HG02642 (cell line): Measurements from ENCODE around the gene PRR14L.
"Not testable (repeated sequence)": the region's sequence is repeated elsewhere in the genome, so short reads cannot be mapped to it uniquely, and the experiment has no call there.

ENCODE experiments used
- ATAC-seq: cut with Tn5 transposase; IDR thresholded peaks from one replicate; pipeline ENCODE4 v1.9.1; 2021; ENCODE audit warnings: mild to moderate bottlenecking; ENCODE audit not compliant: unreplicated experiment, poor library complexity

Gene PRR14L

DNA sequence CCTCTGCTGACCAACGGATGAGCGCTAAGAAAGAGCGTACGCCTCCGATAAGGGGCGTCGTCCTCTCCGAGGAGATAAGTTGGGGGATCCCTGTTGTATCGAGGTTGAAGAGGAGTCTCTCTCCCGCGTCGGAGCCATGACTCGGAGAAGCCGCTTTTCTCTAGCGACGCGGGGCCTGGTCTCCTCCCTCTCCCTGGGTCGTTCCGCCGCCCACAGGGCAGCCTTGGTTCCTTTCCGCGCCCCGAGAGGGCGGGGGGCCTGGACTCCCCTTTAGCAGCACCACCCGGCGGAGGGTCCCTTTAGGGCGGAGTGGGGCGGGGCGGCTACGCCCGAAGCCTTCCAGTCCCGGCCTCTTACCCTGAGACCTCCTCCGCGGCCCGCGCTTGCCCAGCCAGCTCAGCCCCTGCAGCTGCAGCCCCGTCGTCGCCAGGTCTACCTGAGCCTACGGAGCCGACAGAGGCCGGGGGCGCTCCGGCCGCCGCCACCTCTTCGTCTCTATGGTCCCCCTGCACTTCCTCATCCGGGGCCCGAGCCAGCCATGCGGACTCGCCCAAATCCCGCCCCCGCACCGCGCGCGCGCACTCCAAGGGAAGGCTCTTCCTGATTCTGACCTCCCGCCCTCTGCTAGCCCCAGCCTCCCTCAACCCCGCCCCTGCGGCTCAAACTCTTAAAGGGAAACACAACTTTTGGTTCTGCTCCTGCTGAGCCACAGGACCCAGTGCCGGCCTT lies at the start of gene PRR14L:
PRR14L (minus strand) TSS at position 497 of the 729 bp plus-strand sequence. CDS start 11,272 bp downstream, outside the sequence.
- ATAC-seq: peak; percentile 67

DNA sequence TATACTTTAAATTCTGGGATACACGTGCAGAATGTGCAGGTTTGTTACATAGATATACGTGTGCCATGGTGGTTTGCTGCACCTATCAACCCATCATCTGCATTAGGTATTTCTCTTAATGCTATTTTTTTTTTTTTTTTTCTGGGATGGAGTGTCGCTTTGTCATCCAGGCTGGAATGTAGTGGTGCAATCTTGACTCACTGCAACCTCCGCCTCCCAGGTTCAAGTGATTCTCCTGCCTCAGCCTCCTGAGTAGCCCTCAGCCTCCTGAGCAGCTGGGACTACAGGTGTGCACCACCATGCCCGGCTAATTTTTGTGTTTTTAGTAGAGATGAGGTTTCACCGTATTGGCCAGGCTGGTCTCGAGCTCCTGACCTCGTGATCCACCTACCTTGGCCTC lies 49.4 kb upstream of the PRR14L start:
- not testable (repeated sequence) for ATAC-seq

DNA sequence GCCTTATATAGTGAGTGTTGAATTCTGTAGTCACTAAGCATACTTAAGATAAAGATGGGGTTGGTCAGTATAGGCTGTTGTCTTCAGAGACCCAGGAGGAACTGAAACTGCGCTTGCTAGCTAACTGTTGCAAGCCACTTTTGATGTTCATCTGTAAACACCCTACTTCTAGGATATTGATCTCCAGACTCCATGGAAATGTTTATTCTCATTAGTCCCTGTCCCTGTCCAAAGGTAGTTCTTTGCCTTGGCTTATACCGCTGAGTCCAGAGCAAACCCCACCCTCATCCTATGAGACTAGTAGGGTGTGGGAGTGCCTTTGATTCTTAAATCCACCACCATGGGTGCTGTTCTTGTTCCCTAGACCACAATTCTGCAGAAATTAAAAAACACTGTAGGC lies 40.3 kb upstream of the PRR14L start:
- ATAC-seq: no peak

DNA sequence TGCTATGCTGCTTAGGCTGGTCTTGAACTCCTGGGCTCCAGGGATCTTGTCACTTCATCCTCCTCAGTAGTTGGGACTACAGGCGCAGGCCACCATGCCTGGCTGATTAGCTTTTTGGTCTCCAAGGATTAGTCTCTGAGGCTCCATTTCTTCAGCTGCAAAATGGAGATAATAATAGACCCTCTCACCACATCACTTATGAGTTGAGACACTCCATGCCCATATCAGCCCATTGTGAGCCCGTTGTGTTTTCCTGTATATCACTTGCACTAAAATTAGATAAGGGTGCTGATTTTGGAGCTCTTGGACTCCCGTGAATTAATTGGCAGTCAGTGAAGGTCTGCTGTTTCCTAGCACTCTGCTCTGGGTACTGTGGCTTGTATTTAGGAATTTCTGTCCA lies 39.9 kb upstream of the PRR14L start:
- no peak for ATAC-seq

DNA sequence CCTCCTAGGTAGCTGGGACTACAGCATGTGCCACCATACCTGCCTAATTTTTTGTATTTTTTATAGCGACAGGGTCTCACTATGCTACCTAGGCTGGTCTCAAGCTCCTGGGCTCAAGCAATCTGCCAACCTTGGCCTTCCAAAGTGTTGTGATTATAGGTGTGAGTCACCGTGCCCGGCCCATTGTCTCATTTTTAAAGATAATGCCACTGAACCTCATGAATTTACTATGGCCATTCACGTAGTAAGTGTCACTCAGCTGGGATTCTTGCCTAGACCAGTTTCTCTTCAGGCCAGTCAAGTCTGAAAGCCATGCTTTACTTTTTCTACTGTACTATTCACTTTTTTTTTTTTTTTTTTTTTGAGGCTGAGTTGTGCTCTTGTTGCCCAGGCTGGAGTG lies 26.3 kb upstream of the PRR14L start:
- no peak for ATAC-seq

DNA sequence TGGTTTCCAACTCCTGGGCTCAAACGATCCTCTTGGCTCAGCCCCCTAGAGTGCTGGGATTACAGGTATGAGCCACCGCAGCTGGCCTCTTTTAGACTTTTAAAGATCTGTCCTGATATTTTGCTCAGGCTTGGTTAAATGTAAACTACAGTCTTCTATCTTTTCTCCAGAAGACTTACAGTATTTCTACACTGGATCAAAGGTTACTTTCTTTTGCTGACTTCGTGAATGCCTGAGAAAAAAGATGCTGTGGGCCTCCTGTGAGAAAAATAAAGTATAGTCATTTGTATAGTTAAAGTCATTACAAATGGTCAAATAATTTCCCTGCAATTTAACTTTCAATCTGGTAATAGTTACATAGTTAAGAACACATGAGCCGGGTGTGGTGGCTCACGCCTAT lies 23.5 kb upstream of the PRR14L start:
- ATAC-seq: no peak

DNA sequence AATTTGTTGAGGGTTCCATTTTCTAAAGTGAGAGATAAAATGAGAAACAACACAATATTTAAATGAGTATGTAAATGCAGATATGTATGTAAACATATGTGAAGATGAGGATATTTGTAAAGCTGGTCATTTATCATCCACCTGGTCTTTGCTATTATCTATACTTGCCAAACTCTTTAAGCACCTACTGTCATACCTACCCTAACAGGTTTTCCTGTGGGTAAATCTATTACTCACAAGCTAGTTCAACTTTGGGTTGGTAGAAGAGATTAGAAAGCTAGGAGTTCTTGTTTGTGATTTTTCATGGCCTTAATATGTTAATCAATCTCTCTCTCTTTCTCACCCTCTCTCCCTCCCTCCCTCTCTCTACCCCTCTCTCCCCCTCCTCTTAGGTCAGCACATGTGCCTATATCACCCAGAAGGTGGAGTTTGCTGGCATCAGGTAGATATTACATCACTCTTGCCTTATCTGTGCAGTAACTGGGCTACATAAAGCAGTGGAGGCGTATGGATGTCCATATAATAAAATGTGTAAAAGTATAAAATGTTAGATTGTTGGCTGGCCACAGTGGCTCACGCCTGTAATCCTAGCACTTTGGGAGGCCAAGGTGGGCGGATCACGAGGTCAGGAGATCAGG lies 18.6 kb upstream of the PRR14L start:
- ATAC-seq: no peak

DNA sequence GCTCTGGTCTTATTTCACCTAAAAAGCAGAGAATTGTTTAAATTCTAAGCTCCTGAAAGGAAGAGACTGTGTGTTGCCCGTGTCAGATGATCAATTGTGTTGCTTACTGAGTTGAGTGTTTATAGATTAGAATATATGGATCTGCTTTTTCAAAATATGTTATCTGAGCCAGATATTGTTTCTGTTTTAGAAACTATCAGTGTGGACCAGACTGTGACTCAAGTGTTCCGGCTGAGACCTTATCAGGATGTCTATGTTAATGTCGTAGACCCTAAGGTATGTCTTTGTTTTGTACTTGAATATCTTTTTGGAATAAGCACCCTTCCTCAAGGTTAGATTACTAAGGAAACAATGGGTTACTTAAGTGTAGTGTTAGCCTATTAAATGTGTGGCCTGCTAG lies 14.9 kb upstream of the PRR14L start:
- no peak for ATAC-seq

DNA sequence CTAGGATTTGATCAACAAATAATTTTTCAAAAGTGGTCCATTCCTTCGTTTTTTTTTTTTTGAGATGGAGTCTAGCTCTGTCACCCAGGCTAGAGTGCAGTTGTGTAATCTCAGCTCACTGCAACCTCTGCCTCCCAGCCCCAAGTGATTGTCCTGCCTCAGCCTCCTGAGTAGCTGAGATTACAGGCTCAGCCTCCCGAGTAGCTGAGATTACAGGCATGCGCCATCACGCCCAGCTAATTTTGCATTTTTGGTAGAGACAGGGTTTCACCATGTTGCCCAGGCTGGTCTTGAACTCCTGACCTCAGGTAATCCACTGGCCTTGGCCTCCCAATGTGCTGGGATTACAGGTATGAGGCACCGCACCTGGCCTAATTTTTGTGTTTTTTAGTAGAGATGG lies 8.9 kb upstream of the PRR14L start:
- ATAC-seq: not testable (repeated sequence)

DNA sequence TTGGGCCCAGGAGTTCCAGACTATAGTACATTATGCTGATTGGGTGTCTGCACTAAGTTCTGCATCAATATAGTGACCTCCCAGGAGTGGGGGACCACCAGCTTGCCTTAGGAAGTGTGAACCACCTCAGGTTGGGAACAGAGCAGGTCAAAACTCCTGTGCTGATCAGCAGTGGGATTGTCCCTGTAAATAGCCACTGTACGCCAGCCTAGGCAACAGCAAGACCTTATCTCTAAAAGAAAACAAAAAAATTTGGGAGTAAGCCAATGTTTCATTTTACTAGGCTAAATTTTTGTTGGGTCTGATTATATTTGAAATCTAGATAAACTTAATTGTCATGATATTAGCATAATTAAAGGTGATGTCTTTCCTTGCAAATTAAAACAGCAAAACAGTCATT lies 7.3 kb upstream of the PRR14L start:
- no peak for ATAC-seq

DNA sequence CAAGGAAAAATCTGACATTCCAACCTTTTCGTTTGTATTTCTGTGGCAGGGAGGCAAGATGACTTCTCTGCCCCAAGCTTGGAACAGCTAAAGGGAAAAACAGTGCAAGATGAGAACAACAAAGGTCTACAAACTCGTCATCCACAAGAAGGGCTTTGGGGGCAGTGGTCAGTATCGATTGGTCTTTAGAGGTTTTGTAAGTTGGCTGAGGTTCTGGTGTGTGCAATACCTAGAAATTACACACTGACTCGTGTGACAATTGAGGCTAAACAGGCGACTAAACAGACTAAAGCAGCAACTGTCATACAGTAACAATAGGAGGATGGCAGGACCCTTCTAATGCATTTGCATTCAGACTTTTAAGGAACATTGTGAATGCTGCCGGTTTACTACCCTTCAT lies 4.9 kb upstream of the PRR14L start:
- ATAC-seq: no peak

DNA sequence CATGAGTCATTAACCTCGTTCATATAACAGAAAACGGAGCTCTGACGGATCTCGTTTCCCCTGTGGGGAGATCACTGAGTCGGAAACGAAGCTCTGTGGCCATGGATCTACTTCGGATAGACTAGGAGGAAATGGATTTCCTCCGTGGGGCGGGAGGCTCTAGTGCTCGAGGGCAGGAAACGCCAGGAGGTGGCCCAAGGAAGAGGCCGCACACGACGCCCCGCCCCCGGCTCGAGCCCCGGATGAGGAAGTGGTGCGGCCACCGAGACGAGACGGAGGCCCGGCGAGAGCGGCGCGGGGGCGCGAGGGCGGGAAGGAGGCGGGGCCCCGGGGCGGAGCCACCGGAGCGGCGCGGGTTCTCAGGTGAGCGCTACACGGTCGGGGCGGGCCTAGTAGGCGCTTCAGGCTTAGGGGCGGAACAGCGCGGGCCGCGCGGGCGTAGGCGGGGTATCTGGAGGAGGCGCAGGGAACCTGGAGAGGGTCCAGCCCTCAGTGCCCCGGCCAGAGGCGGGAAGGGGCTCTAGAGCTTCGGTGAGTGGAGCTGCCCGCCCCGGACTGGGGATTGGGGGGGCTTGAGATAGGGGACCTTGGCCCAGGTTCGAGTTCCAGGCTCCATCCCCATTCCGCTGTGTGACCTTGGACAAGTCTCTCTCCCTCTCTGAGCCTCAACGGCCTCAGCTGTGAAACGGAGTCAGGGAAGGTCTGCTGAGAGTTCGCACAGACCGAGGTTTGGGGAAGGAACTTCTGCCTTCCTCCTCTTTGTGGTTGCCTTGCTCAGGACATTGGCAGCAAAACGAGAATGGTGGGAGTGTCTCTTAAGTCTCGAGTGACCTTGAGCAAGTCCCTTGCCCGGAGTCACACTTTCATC lies 3.9 kb upstream of the PRR14L start, which contains the start of gene DEPDC5:
DEPDC5 (plus strand) TSS at position 386 of the 868 bp plus-strand sequence. CDS start 903 bp downstream, outside the sequence.
- peak; percentile 77 for ATAC-seq

DNA sequence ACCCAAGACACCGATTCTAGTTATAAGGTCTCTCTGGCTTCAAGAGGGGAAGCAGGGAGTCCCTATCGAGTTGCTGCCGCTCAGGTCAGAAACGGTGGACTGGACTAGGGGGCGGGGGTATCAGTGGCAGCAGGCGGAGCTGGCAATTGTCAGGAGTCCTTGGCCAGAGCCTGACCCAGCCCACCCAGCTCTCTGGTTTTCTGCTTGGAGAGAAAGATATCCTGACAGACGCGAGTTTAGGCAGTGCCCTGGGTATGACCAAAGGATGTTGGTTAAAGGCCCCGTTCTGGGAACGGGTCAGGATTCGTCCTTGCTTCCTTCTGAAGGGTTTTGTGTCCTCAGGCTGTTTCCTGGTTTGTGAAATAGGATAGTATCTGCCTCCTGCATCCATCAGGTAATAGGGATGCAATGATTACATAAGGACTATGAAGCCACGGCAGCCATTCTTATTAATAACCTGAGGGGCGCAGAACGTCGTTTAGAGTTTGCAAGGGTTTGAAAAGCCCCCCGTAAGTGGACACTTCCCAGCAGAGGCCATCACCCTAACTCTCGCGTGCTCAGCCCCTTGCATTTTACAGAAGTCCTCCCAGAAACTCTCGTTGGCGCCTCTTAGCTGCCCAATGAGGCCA lies 3.2 kb upstream of the PRR14L start:
- peak; percentile 6 for ATAC-seq

DNA sequence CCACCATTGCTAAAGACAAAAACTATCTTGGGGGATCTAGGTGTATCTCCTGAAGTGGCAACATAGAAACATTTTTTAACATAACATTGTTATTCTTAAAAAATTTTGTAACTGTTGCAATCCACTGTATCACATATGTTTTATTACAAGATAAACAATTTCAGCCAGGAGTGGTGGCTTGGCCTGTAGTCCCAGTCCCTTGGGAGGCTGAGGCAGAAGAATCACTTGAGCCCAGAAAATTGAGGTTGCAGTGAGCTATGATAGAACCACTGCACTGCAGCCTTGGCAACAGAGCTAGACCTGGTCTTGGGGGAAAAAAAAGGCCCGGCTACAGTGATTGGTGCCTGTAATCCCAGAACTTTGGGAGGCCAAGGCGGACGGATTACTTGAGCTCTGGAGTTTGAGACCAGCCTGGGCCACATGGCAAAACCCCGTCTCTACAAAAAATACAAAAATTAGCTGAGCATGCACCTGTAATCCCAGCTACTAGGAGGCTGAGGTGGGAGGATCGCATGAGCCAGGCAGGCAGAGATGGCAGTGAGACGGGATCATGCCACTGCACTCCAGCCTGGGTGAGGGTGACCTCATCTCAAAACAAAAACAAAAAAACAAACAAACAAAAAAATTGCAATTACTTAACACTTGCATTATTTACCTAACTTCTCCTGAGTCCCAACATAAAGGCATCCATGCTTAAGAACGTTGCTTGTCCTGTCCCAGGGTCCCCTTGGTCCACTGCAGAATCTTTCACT lies 2.3 kb upstream of the PRR14L start:
- no peak for ATAC-seq

DNA sequence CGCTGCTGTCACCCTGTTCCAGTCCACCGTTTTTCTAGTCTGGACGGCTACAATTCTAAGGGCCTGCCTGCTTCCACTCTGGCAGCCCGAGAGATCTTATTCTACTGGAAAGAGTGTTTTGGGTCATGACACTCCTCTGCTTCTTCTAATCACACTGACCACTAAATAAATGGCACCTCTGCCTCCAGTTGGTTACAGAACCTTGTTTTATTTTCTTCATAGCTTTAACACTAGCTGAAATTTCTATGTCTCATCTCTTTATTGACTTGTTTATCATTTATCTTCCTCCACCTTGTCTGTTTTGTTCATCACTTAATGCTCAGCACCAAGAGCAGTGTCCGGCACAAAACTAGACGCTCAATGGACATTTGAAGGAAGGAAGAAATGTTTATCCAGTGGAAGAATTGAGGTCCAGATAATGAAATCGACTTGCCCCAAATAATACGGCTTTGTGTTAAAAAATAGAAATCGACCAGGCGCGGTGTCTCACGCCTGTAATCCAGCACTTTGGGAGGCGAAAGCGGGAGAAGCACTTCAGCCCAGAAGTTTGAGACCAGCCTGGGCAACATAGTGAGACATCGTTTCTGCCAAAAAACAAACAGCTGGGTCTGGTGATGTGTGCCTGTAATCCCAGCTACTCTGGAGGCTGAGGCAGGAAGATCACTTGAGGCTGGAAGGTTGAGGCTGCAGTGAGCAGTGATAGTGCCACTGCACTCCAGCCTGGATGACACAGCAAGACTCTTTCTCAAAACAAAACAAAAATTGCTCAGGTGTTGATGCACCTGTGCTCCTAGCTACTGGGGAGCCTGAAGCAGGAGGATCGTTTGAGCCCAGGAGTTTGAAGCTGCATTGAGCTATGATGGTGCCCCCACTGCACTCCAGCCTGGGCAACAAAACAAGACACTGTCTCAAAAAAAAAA lies 693 bp upstream of the PRR14L start:
- no peak for ATAC-seq

DNA sequence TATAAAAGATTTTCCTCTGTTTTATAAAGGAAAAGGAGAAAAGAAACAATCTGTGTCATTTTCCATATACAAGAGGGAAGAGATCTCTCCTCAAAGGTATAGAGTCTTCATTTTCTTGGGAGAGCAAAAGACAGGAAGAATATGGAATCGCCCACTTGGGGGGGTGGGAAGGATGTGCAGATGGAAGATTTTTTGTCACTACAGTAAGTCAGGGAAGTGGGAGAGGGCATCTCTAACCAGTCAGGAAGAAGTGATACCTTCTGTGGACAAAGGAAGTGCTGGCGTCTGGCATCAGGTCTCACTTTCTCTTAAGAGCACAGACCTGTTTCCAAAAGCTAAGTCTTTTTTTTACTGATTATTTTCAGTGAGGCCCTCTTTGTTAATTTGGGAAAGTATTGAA lies 1.4 kb downstream of the PRR14L start:
- no peak for ATAC-seq

DNA sequence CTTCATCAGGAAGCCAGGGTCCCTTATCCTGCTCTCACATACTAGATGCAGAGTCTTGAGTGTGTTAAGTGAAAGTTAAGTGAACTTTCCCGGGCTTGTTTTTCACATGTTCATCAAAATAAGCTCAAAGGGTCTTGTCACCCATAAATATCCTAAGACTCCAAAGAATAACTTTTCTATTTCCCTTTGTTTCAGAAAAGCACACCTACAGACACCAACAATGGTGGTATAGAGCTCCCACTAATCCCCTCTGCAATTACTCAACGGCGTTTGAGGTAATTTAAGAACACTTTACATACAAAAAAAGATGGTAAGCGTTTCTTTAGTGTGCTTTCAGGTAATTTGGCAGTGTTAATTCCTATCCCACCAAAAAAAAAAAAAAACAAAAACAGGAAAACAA lies 2.5 kb downstream of the PRR14L start:
- ATAC-seq: no peak

DNA sequence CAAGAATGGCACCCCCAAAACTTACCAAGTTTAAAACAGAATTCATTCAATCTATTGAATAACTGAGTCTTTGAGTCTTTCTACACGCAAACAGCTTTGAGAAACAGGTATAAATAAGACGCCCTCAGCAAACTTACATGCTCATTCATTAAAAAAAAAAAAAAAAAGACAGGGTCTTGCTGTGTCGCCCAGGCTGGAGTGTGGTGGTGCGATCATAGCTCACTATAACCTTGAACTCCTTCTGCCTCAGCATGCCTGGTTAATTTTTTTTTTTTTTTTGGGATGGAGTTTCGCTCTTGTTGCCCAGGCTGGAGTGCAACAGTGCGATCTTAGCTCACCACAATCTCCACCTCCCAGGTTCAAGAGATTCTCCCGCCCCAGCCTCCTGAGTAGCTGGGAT lies 6.1 kb downstream of the PRR14L start:
- no peak for ATAC-seq

DNA sequence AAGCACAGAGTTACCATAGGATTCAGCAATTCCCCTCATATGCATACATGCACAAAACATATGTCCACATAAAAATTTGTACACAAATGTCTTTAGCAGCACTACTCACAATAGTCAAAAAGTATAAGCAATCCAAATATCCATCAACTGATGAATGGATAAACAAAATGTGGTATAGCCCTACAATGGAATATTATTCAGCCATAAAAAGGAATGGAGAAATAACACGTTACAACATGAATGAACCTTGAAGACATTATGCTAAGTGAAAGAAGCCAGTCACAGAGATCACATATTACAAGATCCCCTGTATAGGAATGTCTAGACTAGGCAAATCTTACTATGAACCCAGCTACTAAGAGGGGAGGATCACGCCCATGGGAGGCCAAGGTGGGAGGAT lies 7.2 kb downstream of the PRR14L start:
- ATAC-seq: no peak
